Subcutaneous adipose tissue (tissue), 4 donors: ENCODE results near the gene CAPN15. TPM values are rescaled to one million over a fixed set of nuclear protein-coding genes. Genes with fewer than 3 reads are reported as not detected.

ENCODE experiments used
- CTCF ChIP-seq: fragments of 450-650 bp; IDR thresholded peaks from one replicate; pipeline ENCODE4 v1.5.1; 2016; ENCODE audit warnings: low read depth, mild to moderate bottlenecking, control low read depth, antibody characterized with exemption, moderate library complexity
- total RNA-seq, 4 donors: library from RNA; depleted of rRNA; stranded (reverse); fragments of >200 nt; gene quantifications; one replicate each; pipeline ENCODE4 v1.1.0, GENCODE V29; 2016

Gene CAPN15
- total RNA-seq, 4 donors from 2014 or later: 7.6 to 30.0 (median 13.3) TPM

GRCh38 chr16:572865-573650, 45.5 kb downstream of the CAPN15 start:
- TF ChIP-seq CTCF: no peak

GRCh38 chr16:574021-574760, 46.7 kb downstream of the CAPN15 start:
- no peak for TF ChIP-seq CTCF

- no peak for TF ChIP-seq CTCF
Observed at GRCh38 chr16:575354-576196, 48.1 kb downstream of the CAPN15 start.

GRCh38 chr16:576197-576822, 48.8 kb downstream of the CAPN15 start:
- no peak for TF ChIP-seq CTCF

- no peak for TF ChIP-seq CTCF
Observed at GRCh38 chr16:576823-577201, 49.3 kb downstream of the CAPN15 start.

GRCh38 chr16:577796-578195, 50.3 kb downstream of the CAPN15 start:
- TF ChIP-seq CTCF: no peak
